NCI-H446 treated with DMSO at 0.1 percent for 48 hours (cell line): ENCODE data around the gene ACACA.
"Not testable (repeated sequence)": the region's sequence is repeated elsewhere in the genome, so short reads cannot be mapped to it uniquely, and the experiment has no call there.

Experiments used
- DNase-seq: peaks from one replicate; lab custom pipeline; 2025; lab: John Stamatoyannopoulos, UW

ACACA gene

DNA sequence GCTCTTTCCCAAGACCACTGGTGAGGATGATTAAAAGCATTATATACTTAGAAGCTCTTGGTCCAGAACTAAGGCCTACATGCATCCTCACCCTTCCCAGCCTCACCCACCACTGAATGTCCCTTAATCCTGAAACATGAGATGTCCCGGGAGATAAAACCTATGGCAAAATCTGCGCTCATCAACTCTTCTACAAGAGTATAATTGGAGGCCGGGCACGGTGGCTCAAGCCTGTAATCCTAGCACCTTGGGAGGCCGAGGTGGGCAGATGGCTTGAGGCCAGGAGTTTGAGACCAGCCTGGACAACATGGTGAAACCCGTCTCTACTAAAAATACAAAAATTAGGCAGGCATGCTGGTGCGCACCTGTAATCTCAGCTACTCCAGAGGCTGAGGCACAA, 13.3 kb downstream of the ACACA start:
- no peak for DNase-seq

- no peak for DNase-seq
Measured at GRCh38 chr17:37392024-37392590, 14.5 kb downstream of the ACACA start.

GRCh38 chr17:37391146-37391545, 15.5 kb downstream of the ACACA start:
- DNase-seq, result no peak

DNA sequence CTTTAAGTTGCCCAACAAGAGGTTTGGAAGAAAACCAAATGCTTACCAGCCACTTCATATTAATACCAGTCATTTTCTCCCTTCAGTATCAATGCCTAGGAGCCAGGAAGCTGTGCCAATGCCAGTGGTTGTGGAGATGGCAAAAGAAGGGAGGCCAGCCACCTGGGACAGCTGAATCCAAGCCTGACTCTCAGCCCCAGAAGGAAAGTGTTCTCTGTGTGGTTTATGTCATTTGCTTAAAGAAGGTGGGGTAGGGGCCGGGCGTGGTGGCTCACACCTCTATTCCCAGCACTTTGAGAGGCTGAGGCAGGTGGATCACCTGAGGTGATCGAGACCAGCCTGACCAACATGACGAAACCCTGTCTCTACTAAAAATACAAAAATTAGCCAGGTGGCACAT, 17.5 kb downstream of the ACACA start:
- no peak for DNase-seq

DNA sequence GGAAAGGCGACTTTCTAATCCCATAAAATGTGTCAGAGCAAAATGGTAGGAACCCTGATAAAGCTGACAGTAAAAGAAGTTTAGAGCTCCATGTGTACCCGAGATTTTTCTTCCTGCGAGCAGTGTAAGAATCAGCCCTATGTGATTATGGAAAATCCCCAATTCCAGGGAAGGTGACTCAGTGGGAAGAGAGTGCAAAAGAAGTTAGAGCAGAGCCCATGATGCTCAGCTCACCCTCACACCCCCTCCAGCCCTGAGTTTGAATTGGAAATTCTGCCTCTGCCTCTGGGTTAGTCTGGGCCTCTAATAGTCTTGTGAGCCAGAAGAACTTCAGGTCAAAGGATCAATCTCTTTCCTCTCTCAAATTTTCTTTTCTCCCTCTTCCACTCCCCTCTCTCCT, 18.4 kb downstream of the ACACA start:
- DNase-seq, result no peak

GRCh38 chr17:37386462-37386861, 20.2 kb downstream of the ACACA start:
- DNase-seq, result no peak

- DNase-seq, result no peak
Measured at GRCh38 chr17:37385474-37385990, 21.1 kb downstream of the ACACA start.

GRCh38 chr17:37384560-37385149, 22.0 kb downstream of the ACACA start:
- no peak for DNase-seq

GRCh38 chr17:37382056-37382455, 24.6 kb downstream of the ACACA start:
- DNase-seq, result no peak

DNA sequence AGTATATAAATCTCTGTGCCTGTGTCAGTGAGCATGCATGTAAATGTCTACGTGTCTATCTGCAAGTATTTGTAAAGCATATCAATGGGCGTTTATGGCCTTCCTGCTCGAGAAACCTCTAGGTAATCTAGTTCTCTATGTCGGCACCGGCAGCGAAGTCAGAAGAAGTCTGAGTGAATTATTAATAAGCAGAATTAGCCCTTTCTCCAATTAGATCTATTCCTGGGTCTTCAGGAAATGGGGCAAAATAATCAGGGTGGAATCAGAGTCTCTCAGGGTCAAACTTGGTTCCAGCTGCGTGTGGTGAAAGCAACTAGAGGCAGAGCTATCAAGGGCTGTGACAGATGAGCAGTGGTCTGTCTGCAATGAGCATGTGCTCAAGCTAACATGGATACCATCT, 30.9 kb downstream of the ACACA start, which contains the start of gene C17orf78:
Gene C17orf78 (plus strand): TSS at position 280 of the 400 bp plus-strand sequence. CDS start 108 bp downstream, at position 388.
- DNase-seq, result no peak

- peak; percentile 59 for DNase-seq
Measured at GRCh38 chr17:37373530-37374159, 33.0 kb downstream of the ACACA start.

DNA sequence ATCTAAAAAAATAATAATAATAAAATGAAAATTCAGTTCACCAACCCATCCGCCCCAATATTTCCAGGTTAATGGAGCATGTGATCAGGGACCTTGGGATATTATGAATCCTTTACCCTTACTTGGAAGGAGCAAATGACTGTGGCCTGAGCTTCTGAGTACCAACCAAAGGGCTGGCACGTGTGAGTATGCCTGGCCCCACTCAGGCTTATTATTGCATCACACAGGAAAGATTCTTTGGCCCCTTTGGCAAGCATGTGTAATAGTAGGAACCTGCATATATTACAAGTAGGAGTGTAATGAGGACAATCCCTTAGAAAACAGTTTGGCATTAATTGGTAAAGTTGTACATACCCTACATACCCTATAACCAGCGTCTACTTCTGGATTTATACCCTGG, 38.1 kb downstream of the ACACA start:
- DNase-seq, result no peak

DNA sequence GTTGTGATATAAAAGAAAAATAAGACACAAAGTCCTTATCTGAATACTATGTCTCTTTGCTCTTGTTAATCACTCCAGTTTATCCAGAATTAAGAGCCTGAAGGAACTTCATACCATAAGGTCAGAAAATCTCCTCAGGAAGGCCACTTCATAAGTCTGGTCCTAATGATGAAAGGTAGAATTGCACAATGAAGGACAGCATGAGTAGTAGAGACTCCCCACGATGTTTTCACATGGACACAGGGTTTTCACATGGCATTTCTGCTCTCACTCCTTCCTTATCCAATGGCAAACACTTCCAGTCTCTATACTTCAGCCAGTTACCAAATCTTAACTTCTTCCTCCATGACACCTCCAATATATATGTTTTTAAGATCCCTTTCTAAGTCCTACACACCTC, 41.0 kb downstream of the ACACA start:
- DNase-seq, result no peak

DNA sequence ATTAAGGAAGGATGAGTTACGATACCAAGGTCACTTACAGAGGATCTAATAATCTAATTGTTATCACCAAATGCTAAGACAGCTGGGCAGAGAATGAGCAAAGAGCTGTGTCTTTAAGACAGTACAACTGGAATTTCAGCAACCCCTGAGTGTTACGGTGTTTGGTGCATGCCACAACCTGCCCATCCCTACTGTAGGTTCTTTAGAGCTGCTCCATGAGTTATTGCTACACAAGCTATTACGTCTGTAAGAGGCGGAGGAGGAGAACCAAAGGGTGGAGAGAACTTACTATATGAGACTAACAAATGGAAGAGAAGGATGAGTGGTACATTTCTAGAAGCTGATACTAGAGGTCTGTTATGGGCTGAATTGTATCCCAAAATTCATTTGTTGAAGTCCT, 45.1 kb downstream of the ACACA start:
- no peak for DNase-seq

GRCh38 chr17:37360632-37361031, 46.0 kb downstream of the ACACA start:
- DNase-seq, result no peak

GRCh38 chr17:37359682-37360188, 46.9 kb downstream of the ACACA start:
- DNase-seq, result no peak

DNA sequence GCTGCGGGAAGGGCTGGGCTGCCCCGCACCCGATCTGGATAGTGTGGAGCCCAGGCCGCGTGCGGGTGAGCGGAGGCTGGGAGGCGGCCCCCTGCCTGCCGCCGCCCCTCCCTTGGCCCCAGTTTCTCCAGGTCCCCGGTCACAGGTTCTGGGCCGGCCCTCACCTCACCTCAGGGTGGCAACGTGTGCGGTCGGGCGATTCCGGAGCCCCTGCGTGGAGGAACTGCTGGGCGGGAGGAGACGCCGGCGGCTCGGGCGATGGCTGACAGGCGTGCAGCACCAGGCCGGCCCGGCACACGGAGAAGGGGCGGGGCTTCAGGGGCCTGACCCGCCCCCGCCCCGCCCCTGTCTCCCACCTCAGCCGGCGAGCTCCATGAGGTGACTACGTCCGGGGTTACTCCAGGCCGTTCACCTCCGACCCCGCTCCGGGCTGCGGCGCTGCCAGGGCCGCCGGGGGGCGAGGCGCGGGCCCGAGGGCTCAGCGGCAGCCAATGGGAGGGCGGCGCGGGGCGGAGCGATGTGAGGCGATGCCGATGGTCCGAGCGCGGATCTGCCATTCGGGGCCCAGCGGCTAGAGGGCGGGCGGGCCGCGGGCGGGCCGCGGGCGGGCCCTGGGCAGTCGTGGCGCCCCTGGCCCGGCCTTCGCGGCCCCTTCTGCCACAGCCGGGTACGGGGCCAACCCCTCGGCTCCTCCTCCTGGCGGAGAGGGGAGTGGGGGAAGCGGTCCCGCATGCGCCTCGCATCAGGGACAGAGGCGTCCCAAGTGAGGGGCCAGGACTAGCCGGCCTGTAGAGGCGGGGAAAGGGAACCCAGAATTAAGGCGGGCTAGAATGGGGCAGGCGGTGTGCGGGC, 47.6 kb downstream of the ACACA start:
- peak; percentile 39 for DNase-seq

GRCh38 chr17:37358098-37358829, 48.4 kb downstream of the ACACA start:
- peak; percentile 15 for DNase-seq

DNA sequence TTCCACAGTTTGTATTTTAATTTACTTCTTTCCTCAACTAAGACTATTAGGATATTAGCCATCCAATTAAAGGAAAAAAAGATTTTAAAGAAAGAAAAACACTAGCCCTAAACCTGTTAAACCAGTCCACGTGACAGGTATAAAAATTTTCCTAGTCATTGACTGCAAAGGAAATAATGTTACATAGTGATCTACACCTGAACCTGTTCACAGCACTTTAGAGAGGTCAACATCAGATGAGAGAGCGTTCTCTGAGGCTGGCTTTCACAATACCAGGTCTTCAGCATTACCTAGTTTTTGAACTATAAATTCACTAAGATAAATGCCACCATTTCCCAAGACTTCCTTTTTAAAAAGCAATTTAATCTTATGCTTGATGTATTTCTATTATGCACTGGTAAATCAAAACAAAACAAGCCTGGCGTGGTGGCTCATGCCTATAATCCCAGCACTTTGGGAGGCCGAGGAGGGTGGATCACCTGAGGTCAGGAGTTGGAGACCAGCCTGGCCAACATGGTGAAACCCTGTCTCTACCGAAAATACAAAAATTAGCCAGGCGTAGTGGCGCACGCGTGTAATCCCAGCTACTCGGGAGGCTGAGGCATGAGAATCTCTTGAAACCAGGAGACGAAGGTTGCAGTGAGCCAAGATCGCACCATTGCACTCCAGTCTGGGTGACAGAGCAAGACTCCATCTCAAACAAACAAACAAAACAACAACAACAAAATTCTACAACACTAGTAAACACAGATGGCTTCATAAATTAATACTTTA, 49.7 kb downstream of the ACACA start:
- not testable (repeated sequence) for DNase-seq

DNA sequence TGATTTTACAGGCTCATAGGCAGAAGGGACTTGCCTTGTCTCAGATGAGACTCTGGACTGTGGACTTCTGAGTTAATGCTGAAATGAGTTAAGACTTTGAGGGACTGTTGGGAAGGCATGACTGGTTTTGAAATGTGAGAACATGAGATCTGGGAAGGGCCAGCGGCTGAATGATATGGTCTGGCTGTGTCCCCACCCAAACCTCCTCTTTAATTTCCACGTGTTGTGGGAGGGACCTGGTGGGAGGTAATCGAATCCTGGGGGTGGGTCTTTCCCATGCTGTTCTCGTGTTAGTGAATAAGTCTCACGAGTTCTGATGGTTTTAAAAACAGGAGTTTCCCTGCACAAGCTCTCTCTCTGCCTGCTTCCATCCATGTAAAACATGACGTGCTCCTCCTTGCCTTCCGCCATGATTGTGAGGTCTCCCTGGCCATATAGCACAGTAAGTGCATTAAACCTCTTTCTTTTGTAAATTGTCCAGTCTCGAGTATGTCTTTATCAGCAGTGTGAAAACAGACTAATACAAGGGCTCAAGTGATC, 59.7 kb downstream of the ACACA start:
- DNase-seq, result not testable (repeated sequence)
